ENCODE data around the gene PRR15L.

GRCh38 chr17:47989159-47989558 lies 31.5 kb upstream of the PRR15L start:
- TF ChIP-seq CTCF (IDR thresholded peaks at IDR 0.05 in 4 of 5, conservative IDR thresholded peaks at IDR 0.05 in 1 of 5) (no peak), POLR2A (IDR thresholded peaks at IDR 0.05) (no peak)
